OCI-LY1 (cell line): Measurements from ENCODE around the gene ESR1.

Experiments used
- CTCF ChIP-seq: fragments of 200-600 bp; sonication (generic), shearing (Covaris generic); IDR thresholded peaks from 2 replicates; pipeline ENCODE4 v1.5.1; 2017; ENCODE audit warnings: mild to moderate bottlenecking, antibody characterized with exemption, low read length, moderate library complexity, mixed read lengths
- EZH2 ChIP-seq: fragments of 200-600 bp; sonication (generic), shearing (Covaris generic); IDR thresholded peaks from 2 replicates; pipeline ENCODE4 v1.8.0; 2017; ENCODE audit warnings: borderline replicate concordance, mixed run types, mild to moderate bottlenecking, antibody characterized with exemption, low read length, moderate library complexity, mixed read lengths

- TF ChIP-seq CTCF (no peak), EZH2 (no peak)
Measured at GRCh38 chr6:151975795-151976194, 168.3 kb downstream of the ESR1 start.
